ENCODE measurements around the gene PCDHGA5. TPM values are rescaled to one million over a fixed set of nuclear protein-coding genes. Genes with fewer than 3 reads are reported as not detected.
"Not testable (repeated sequence)": the region's sequence is repeated elsewhere in the genome, so short reads cannot be mapped to it uniquely, and the experiment has no call there.

The PCDHGA5 gene
- total RNA-seq, 1 donor from 2014 or later, result 8.6 TPM

GRCh38 chr5:141399555-141400258 is 35.7 kb downstream of the PCDHGA5 start:
- Histone ChIP-seq H3K9me3 (peaks cover 70% of the 10 kb centered on the region), H3K4me3 (no peak overlapping the region), H3K27me3 (no peaks in the 10 kb centered on the region), H3K36me3 (peaks cover 0 to 20% of the 10 kb centered on the region in 2 donors), H3K4me1 (no peaks in the 10 kb centered on the region), H3K27ac (no peak overlapping the region)
- DNase-seq (ENCODE audit: extremely low spot score in 2 of 2), result no peak
- TF ChIP-seq POLR2A (IDR thresholded peaks at IDR 0.05), result no peak
- TF ChIP-seq, protein P1, sequence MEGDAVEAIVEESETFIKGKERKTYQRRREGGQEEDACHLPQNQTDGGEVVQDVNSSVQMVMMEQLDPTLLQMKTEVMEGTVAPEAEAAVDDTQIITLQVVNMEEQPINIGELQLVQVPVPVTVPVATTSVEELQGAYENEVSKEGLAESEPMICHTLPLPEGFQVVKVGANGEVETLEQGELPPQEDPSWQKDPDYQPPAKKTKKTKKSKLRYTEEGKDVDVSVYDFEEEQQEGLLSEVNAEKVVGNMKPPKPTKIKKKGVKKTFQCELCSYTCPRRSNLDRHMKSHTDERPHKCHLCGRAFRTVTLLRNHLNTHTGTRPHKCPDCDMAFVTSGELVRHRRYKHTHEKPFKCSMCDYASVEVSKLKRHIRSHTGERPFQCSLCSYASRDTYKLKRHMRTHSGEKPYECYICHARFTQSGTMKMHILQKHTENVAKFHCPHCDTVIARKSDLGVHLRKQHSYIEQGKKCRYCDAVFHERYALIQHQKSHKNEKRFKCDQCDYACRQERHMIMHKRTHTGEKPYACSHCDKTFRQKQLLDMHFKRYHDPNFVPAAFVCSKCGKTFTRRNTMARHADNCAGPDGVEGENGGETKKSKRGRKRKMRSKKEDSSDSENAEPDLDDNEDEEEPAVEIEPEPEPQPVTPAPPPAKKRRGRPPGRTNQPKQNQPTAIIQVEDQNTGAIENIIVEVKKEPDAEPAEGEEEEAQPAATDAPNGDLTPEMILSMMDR (IDR thresholded peaks at IDR 0.05), result no peak
- intact Hi-C loops (cut with DNase I), result no loop called here

GRCh38 chr5:141402553-141403243 is 38.7 kb downstream of the PCDHGA5 start, which contains the start of gene PCDHGA9:
PCDHGA9 (plus strand) TSS chr5:141402778; CDS start chr5:141402953, 175 bp downstream.
- intact Hi-C loops (cut with DNase I), result no loop called here
- H3K4me3 ChIP-seq, result peak within 1 kb of the TSS; percentile 14 to 24
- TF ChIP-seq POLR2AphosphoS5 (IDR thresholded peaks at IDR 0.05; ENCODE audit: insufficient read depth in 1 of 2, low read depth in 1 of 2) (no peak), POLR2A (IDR thresholded peaks at IDR 0.05) (no peak)
- TF ChIP-seq, protein P1 (IDR thresholded peaks at IDR 0.05), result peak in 1 of 3 experiments; percentile 13

GRCh38 chr5:141403387-141403786 is 39.4 kb downstream of the PCDHGA5 start:
- H3K27ac ChIP-seq, result no peak overlapping the region
- TF ChIP-seq POLR2AphosphoS5 (IDR thresholded peaks at IDR 0.05; ENCODE audit: insufficient read depth in 1 of 2, low read depth in 1 of 2) (no peak), POLR2A (IDR thresholded peaks at IDR 0.05) (no peak)
- TF ChIP-seq, protein P1 (IDR thresholded peaks at IDR 0.05), result no peak
- H3K36me3 ChIP-seq, result peaks cover 0 to 20% of the 10 kb centered on the region in 2 donors
- H3K27me3 ChIP-seq, result no peaks in the 10 kb centered on the region
- intact Hi-C loops (cut with DNase I), result no loop called here
- DNase-seq (ENCODE audit: extremely low spot score in 2 of 2), result no peak
- H3K4me1 ChIP-seq, result no peaks in the 10 kb centered on the region
- peak overlapping the region in 1 of 2 donors; percentile 14 for H3K4me3 ChIP-seq
- H3K9me3 ChIP-seq, result peaks cover 82% of the 10 kb centered on the region

More at GRCh38 chr5:141402553-141403243, 38.7 kb downstream of the PCDHGA5 start, which contains the start of gene PCDHGA9:
- H3K4me1 ChIP-seq, result no peaks in the 10 kb centered on the region
- H3K36me3 ChIP-seq, result peaks cover 0 to 20% of the 10 kb centered on the region in 2 donors
- H3K27ac ChIP-seq, result no peak within 1 kb of the TSS
- DNase-seq (ENCODE audit: extremely low spot score in 2 of 2), result no peak
- H3K27me3 ChIP-seq, result no peaks in the 10 kb centered on the region
- peaks cover 79% of the 10 kb centered on the region for H3K9me3 ChIP-seq

DNA sequence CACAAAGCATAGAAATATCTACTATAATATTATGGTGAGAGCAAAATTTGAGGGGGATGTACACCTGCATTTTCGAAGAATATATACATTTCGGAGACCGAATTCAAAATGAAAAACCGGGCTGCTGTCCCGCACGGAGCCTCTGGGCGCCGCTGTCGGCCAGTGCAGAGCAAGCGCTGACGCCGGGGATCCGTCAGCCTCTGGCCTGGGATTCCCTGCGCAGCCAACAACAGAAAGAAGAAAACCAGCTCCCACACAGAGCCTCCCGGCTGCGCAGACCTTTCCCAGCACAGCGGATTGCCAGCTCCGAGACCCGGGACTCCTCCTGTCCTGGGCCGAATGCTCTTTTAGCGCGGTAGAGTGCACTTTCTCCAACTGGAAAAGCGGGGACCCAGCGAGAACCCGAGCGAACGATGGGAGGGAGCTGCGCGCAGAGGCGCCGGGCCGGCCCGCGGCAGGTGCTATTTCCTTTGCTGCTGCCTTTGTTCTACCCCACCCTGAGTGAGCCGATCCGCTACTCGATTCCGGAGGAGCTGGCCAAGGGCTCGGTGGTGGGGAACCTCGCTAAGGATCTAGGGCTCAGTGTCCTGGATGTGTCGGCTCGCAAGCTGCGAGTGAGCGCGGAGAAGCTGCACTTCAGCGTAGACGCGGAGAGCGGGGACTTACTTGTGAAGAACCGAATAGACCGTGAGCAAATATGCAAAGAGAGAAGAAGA is 44.0 kb downstream of the PCDHGA5 start, which contains the start of gene PCDHGB6:
PCDHGB6 (plus strand) TSS at position 232 of the 716 bp plus-strand sequence; CDS start at position 414, 182 bp downstream.
- TF ChIP-seq, protein P1 (IDR thresholded peaks at IDR 0.05), result peak in 1 of 3 experiments; percentile 22
- DNase-seq (ENCODE audit: extremely low spot score in 2 of 2); H3K4me1 ChIP-seq; H3K27ac ChIP-seq; intact Hi-C loops (cut with DNase I); H3K27me3 ChIP-seq; H3K36me3 ChIP-seq: not testable (repeated sequence)
- Histone ChIP-seq H3K4me3 (peak within 1 kb of the TSS; percentile 5 to 13), H3K9me3 (peaks cover 87% of the 10 kb centered on the region)

All from vagina (tissue), 2 donors.